Fibroblast of the aortic adventitia (primary cell): ENCODE measurements around the gene QSOX1. TPM values are rescaled to one million over a fixed set of nuclear protein-coding genes. Genes with fewer than 3 reads are reported as not detected.

ENCODE experiments used
- DNase-seq: peaks from one replicate; pipeline ENCODE4 v3.0.0-alpha.2; 2010; ENCODE audit warnings: low read depth
- H3K4me3 ChIP-seq: 2 replicates; pipeline ENCODE4 v1.5.1; 2011; ENCODE audit warnings: low read depth, mild to moderate bottlenecking, control low read depth, low read length, moderate library complexity
- CTCF ChIP-seq: IDR thresholded peaks from 2 replicates; pipeline ENCODE4 v1.5.1; 2011; ENCODE audit warnings: mild to moderate bottlenecking, low read length, control low read depth, inconsistent platforms; ENCODE audit not compliant: insufficient read depth
- total RNA-seq: library from RNA; depleted of rRNA; stranded (reverse); fragments of >200 nt; gene quantifications from 2 replicates; pipeline ENCODE4 v1.2.3, GENCODE V29; 2012; ENCODE audit warnings: low replicate concordance

The QSOX1 gene
- total RNA-seq, 1 donor, result 261 TPM

DNA sequence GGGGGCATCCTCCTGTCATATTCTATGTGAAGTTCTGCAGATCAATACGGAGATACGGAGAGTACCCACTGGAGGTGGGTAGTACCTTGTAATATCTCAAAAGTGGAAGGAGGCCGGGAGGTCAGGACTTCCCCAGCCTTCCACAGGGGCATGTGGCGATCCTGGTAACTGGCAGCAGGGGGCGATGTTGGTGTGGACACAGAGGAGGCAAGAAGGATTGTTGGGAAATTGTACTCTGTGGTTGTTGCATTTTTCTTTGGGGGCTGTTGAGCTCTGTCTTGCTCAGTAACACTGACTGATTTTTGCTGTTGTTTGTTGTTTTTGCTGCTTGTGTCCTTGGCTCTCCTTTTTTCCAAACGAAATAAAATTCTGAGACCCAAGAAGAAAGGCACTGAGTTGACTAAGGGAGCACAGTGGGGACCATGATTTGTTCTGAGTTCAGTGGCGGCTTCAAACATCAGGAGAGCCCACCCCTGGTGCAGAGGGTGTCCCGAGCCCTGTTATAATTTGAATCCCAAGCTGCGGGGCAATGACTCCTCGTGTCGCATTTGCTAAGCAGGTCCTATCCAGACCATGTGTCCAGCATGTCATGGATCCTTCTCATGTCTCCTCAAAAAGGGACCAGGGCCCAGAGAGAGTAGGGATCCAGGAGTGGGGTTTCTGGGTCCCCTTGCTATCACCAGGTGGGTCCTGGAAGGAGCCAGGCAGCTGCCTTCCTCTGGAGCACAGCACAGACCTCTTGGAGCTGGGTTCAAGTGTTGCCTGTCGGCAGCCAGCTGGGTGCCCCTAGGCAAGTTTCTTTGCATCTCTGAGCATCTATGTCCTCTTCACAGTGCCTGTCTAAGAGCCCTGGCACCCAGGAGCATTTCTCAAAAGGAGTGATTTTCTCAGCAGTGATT is 98.2 kb downstream of the QSOX1 start:
- TF ChIP-seq CTCF, result peak; percentile 89
- H3K4me3 ChIP-seq, result no peak overlapping the region
- peak; percentile 64 for DNase-seq

Other genes starting within 250 kb of the QSOX1 start
- 57.9 and 115 TPM in 2 replicates for gene CEP350, start 200.1 kb upstream of the QSOX1 start, total RNA-seq
- gene LHX4, start 75.4 kb downstream of the QSOX1 start, total RNA-seq, result under 0.01 and 0.16 TPM in 2 replicates